NCI-H2196 treated with DMSO at 0.1 percent for 48 hours (cell line): ENCODE results near the gene FEZF2.

Source experiments
- DNase-seq: peaks from one replicate; lab custom pipeline; 2025; ENCODE audit not compliant: unreplicated experiment; lab: John Stamatoyannopoulos, UW

The FEZF2 gene

GRCh38 chr3:62373215-62373614 is at the start of gene FEZF2:
Gene FEZF2 (minus strand): TSS chr3:62373550. CDS start chr3:62372868, 682 bp downstream.
- DNase-seq, result no peak

- no peak for DNase-seq
Observed at GRCh38 chr3:62421207-62421606, 47.9 kb upstream of the FEZF2 start.

- DNase-seq, result no peak
Observed at GRCh38 chr3:62416144-62416543, 42.8 kb upstream of the FEZF2 start.

- no peak for DNase-seq
Observed at GRCh38 chr3:62415312-62415801, 42.0 kb upstream of the FEZF2 start.

GRCh38 chr3:62414786-62415185 is 41.4 kb upstream of the FEZF2 start:
- DNase-seq, result no peak

- DNase-seq, result no peak
Observed at GRCh38 chr3:62413687-62414086, 40.3 kb upstream of the FEZF2 start.

GRCh38 chr3:62406945-62407344 is 33.6 kb upstream of the FEZF2 start:
- no peak for DNase-seq

GRCh38 chr3:62405566-62405965 is 32.2 kb upstream of the FEZF2 start:
- no peak for DNase-seq

- no peak for DNase-seq
Observed at GRCh38 chr3:62405135-62405534, 31.8 kb upstream of the FEZF2 start.

- DNase-seq, result no peak
Observed at GRCh38 chr3:62404321-62404720, 31.0 kb upstream of the FEZF2 start.

- no peak for DNase-seq
Observed at GRCh38 chr3:62403765-62404164, 30.4 kb upstream of the FEZF2 start.

- DNase-seq, result no peak
Observed at GRCh38 chr3:62392626-62393292, 19.4 kb upstream of the FEZF2 start.

- no peak for DNase-seq
Observed at GRCh38 chr3:62387251-62387650, 13.9 kb upstream of the FEZF2 start.

GRCh38 chr3:62379321-62379798 is 6.0 kb upstream of the FEZF2 start:
- DNase-seq, result no peak

- DNase-seq, result no peak
Observed at GRCh38 chr3:62378921-62379320, 5.6 kb upstream of the FEZF2 start.

GRCh38 chr3:62378311-62378789 is 5.0 kb upstream of the FEZF2 start:
- DNase-seq, result no peak

- DNase-seq, result no peak
Observed at GRCh38 chr3:62376906-62377877, 3.8 kb upstream of the FEZF2 start.

- no peak for DNase-seq
Observed at GRCh38 chr3:62376454-62376720, 3.0 kb upstream of the FEZF2 start.

GRCh38 chr3:62375655-62376453 is 2.5 kb upstream of the FEZF2 start:
- DNase-seq, result no peak

GRCh38 chr3:62374341-62375218 is 1.2 kb upstream of the FEZF2 start:
- no peak for DNase-seq
